GM20000 (cell line): Measurements from ENCODE around the gene STAMBPL1.

Source experiments
- DNase-seq: peaks from one replicate; pipeline ENCODE4 v3.0.0; 2012; ENCODE audit warnings: low spot score
- TF ChIP-seq, protein P1 (sequence below): IDR thresholded peaks from 2 replicates; pipeline ENCODE4 v1.5.1; 2012; ENCODE audit warnings: mild to moderate bottlenecking, control low read depth; ENCODE audit errors: extremely low read depth, missing control alignments

The STAMBPL1 gene

DNA sequence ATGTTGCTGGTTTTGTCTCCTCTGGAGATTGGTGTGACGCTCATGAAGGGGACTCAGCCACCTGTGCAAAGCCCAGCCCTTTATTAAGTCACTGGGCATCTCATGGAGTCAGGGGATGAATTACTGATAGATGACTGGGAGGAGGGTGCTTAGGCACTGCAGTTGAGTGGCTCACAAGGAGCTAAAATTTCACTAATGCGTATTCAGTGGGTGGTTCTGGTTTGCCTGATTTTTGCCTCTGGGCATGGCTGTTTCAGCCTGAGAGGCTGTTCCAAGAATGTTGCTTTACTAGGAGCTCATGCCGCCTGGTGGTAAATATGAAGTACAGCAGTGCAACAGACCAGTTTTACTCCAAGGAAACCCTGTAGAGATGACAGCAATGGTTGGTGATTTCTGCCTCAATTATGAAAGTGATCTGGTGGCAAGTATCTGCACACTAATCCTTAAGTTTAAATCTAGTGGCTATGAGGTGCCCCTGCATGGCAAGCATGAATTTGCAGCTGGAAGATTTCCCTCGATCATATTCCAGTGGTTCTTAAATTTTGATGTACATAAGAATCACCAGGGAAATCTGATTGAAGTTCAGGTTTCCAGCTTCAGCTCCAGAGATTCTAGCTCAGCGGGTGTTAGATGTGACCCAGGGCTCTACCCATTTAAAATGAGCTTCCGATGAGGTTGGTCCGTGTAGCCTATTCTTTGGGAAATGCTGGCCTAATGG is 52.7 kb downstream of the STAMBPL1 start:
- DNase-seq, result peak; percentile 57
- TF ChIP-seq, protein P1, sequence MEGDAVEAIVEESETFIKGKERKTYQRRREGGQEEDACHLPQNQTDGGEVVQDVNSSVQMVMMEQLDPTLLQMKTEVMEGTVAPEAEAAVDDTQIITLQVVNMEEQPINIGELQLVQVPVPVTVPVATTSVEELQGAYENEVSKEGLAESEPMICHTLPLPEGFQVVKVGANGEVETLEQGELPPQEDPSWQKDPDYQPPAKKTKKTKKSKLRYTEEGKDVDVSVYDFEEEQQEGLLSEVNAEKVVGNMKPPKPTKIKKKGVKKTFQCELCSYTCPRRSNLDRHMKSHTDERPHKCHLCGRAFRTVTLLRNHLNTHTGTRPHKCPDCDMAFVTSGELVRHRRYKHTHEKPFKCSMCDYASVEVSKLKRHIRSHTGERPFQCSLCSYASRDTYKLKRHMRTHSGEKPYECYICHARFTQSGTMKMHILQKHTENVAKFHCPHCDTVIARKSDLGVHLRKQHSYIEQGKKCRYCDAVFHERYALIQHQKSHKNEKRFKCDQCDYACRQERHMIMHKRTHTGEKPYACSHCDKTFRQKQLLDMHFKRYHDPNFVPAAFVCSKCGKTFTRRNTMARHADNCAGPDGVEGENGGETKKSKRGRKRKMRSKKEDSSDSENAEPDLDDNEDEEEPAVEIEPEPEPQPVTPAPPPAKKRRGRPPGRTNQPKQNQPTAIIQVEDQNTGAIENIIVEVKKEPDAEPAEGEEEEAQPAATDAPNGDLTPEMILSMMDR, result peak; percentile 81

DNA sequence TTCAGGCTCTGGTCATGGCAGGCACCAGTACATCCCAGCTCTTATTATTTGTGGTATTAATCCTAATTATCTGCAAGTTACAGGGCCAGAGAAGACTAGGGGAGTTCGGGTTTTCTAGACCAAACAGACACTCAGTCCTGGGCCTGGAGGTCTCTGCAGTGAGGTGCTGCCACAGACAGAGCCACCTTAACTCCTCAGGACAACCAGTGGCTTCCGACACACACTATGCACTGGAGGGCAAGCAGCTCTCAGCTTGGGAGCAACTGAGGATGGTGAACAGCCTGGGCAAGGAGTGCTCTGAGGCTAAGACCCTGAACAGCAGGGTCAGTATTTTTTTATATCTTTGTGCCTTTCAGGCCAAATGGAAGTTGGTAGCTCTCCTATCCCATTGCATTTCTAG is 53.5 kb downstream of the STAMBPL1 start:
- TF ChIP-seq, protein P1, result no peak
- no peak for DNase-seq

- TF ChIP-seq, protein P1, result peak; percentile 93
- DNase-seq, result peak; percentile 57
Observed at GRCh38 chr10:88934900-88935672, 55.0 kb downstream of the STAMBPL1 start.

DNA sequence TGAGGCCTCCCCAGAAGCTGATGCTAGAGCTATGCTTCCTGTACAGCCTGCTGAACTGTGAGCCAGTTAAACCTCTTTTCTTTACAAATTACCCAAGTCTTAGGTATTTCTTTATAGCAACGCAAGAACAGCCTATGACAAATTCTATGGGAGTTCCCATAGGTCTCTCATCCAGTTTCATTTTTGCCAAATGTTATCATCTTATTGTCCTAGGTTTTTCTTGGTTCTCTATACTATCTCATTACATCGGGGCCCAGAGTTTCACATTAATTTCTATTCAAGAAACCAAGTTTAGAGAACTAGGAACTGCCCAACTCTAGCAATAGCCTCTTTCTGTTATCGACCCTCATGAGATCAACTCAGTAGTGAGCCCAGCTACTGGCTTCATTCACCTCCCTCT is 56.6 kb downstream of the STAMBPL1 start:
- DNase-seq, result no peak
- TF ChIP-seq, protein P1, result no peak

- DNase-seq, result no peak
- TF ChIP-seq, protein P1, result no peak
Observed at GRCh38 chr10:88938039-88938438, 58.0 kb downstream of the STAMBPL1 start.

GRCh38 chr10:88938938-88939337 is 58.9 kb downstream of the STAMBPL1 start:
- TF ChIP-seq, protein P1, result no peak
- DNase-seq, result no peak

- no peak for DNase-seq
- TF ChIP-seq, protein P1, result no peak
Observed at GRCh38 chr10:88941026-88941425, 61.0 kb downstream of the STAMBPL1 start.
